Neuronal stem cell (in vitro differentiated cells): ENCODE results near the gene SLC9A6.
"Not testable (repeated sequence)": the region's sequence is repeated elsewhere in the genome, so short reads cannot be mapped to it uniquely, and the experiment has no call there.

Source experiments
- DNase-seq: peaks from one replicate; pipeline ENCODE4 v3.0.0-alpha.2; 2013; ENCODE audit warnings: low spot score
- H2AFZ ChIP-seq: one replicate; pipeline ENCODE4 v1.6.1; 2013; ENCODE audit warnings: mild to moderate bottlenecking, low read length, inconsistent platforms
- H2AK5ac ChIP-seq: 2 replicates; pipeline ENCODE4 v1.6.1; 2013; ENCODE audit warnings: low read depth, mild to moderate bottlenecking, inconsistent platforms, low read length, moderate library complexity, mixed read lengths
- H2BK120ac ChIP-seq: 2 replicates; pipeline ENCODE4 v1.6.1; 2013; ENCODE audit warnings: low read depth, mild to moderate bottlenecking, inconsistent platforms, low read length, moderate library complexity, mixed read lengths
- H2BK12ac ChIP-seq: one replicate; pipeline ENCODE4 v1.6.1; 2013; ENCODE audit warnings: low read length, inconsistent platforms
- H2BK15ac ChIP-seq: 2 replicates; pipeline ENCODE4 v1.6.1; 2013; ENCODE audit warnings: mild to moderate bottlenecking, low read length, inconsistent platforms, mixed read lengths
- H2BK5ac ChIP-seq: one replicate; pipeline ENCODE4 v1.6.1; 2013; ENCODE audit warnings: inconsistent platforms, mild to moderate bottlenecking, low read length, moderate library complexity
- H3K14ac ChIP-seq: one replicate; pipeline ENCODE4 v1.6.1; 2013; ENCODE audit warnings: low read length, inconsistent platforms
- H3K18ac ChIP-seq: 2 replicates; pipeline ENCODE4 v1.6.1; 2013; ENCODE audit warnings: low read length, inconsistent platforms
- H3K23ac ChIP-seq: 2 replicates; pipeline ENCODE4 v1.6.1; 2013; ENCODE audit warnings: low read depth, mild to moderate bottlenecking, mixed read lengths, low read length, inconsistent platforms; ENCODE audit not compliant: poor library complexity
- H3K27ac ChIP-seq: replicated peaks from 3 replicates; pipeline ENCODE4 v1.5.1; 2013; ENCODE audit warnings: low read length, inconsistent platforms
- H3K27me3 ChIP-seq, 3 experiments: 2 replicates each; pipeline ENCODE4 v1.6.1; 2013; ENCODE audit warnings: low read length in 3 of 3, mild to moderate bottlenecking in 2 of 3, inconsistent platforms in 1 of 3, low read depth in 1 of 3, mixed read lengths in 1 of 3, moderate library complexity in 1 of 3; ENCODE audit not compliant: control insufficient read depth in 3 of 3, insufficient read depth in 3 of 3
- H3K36me3 ChIP-seq, 2 donors: replicated peaks in 1 of 2; 2 replicates each; pipeline ENCODE4 v1.6.1; 2013; ENCODE audit warnings: low read length in 2 of 2; ENCODE audit not compliant: control insufficient read depth in 2 of 2, insufficient read depth in 2 of 2
- H3K4ac ChIP-seq: 2 replicates; pipeline ENCODE4 v1.6.1; 2013; ENCODE audit warnings: inconsistent platforms, mild to moderate bottlenecking, low read length, moderate library complexity
- H3K4me1 ChIP-seq, 2 donors: 1 replicate in 1 of 2; 2 replicates in 1 of 2; pipeline ENCODE4 v1.6.1; 2013; ENCODE audit warnings: low read length in 2 of 2, low read depth in 1 of 2; ENCODE audit not compliant: control insufficient read depth in 2 of 2, insufficient read depth in 1 of 2
- H3K4me2 ChIP-seq: one replicate; pipeline ENCODE4 v1.6.1; 2013; ENCODE audit warnings: mild to moderate bottlenecking, low read length, inconsistent platforms; ENCODE audit not compliant: insufficient read depth, poor library complexity, severe bottlenecking
- H3K4me3 ChIP-seq, 2 donors: 2 replicates each; pipeline ENCODE4 v1.5.1; 2013; ENCODE audit warnings: low read length in 2 of 2, mild to moderate bottlenecking in 2 of 2, inconsistent platforms in 1 of 2, moderate library complexity in 1 of 2
- H3K79me1 ChIP-seq: one replicate; pipeline ENCODE4 v1.6.1; 2013; ENCODE audit warnings: low read depth, mild to moderate bottlenecking, inconsistent platforms, low read length, moderate library complexity
- H3K9ac ChIP-seq: one replicate; pipeline ENCODE4 v1.6.1; 2013; ENCODE audit warnings: mild to moderate bottlenecking, low read depth, low read length, inconsistent platforms; ENCODE audit not compliant: poor library complexity
- H3K9me3 ChIP-seq, 2 donors: replicated peaks in 1 of 2; 2 replicates each; pipeline versions ENCODE3 to v1.6.1; 2013; ENCODE audit warnings: low read length in 2 of 2, mild to moderate bottlenecking in 2 of 2, inconsistent platforms in 1 of 2, low read depth in 1 of 2, mixed read lengths in 1 of 2, moderate library complexity in 1 of 2; ENCODE audit not compliant: control insufficient read depth in 2 of 2, insufficient read depth in 1 of 2
- H4K8ac ChIP-seq: one replicate; pipeline ENCODE4 v1.6.1; 2013; ENCODE audit warnings: low read depth, mild to moderate bottlenecking, inconsistent platforms, low read length, moderate library complexity
- H4K91ac ChIP-seq: one replicate; pipeline ENCODE4 v1.6.1; 2013; ENCODE audit warnings: low read length, low read depth, mild to moderate bottlenecking, inconsistent platforms; ENCODE audit not compliant: poor library complexity
- WGBS, 2 donors: extraction: QIAGEN DNeasy Blood & Tissue Kit; methylation state at CpG; one replicate each; pipeline ENCODE4 v1.1.7; 2013; ENCODE audit warnings: missing lambda C conversion rate in 2 of 2, mixed read lengths in 1 of 2; ENCODE audit not compliant: insufficient read length in 2 of 2, insufficient replicate concordance in 1 of 2; ENCODE audit errors: extremely low coverage in 2 of 2; 5-methylcytosine and 5-hydroxymethylcytosine counted together

SLC9A6 gene

GRCh38 chrX:136091898-136092297, 106.7 kb downstream of the SLC9A6 start:
- not testable (repeated sequence) for H2BK120ac ChIP-seq, H3K23ac ChIP-seq, H3K9me3 ChIP-seq, H2BK5ac ChIP-seq, H3K18ac ChIP-seq, H3K4me3 ChIP-seq, H2BK12ac ChIP-seq, H4K8ac ChIP-seq, H3K4ac ChIP-seq, H3K27me3 ChIP-seq, H2BK15ac ChIP-seq, H3K36me3 ChIP-seq, H3K9ac ChIP-seq, H3K27ac ChIP-seq, DNase-seq, H4K91ac ChIP-seq, H2AFZ ChIP-seq, H3K4me2 ChIP-seq, H3K4me1 ChIP-seq, H3K79me1 ChIP-seq, H3K14ac ChIP-seq, H2AK5ac ChIP-seq
- no CpG with 5 or more reads among the region's 6 CpGs for WGBS, 2 donors

GRCh38 chrX:136094962-136095361, 109.7 kb downstream of the SLC9A6 start:
- no peak overlapping the region for H3K4ac ChIP-seq
- no peak overlapping the region for H2BK5ac ChIP-seq
- H4K8ac ChIP-seq: no peak overlapping the region
- no peak overlapping the region for H2AK5ac ChIP-seq
- H3K9ac ChIP-seq: no peak overlapping the region
- no peak overlapping the region for H3K18ac ChIP-seq
- no peaks in the 10 kb centered on the region for H3K4me1 ChIP-seq
- H2BK12ac ChIP-seq: no peak overlapping the region
- H3K27ac ChIP-seq: no peak overlapping the region
- H3K27me3 ChIP-seq: peaks cover 0 to 3% (median 0%) of the 10 kb centered on the region in 3 experiments
- no peak overlapping the region for H3K4me2 ChIP-seq
- H3K9me3 ChIP-seq: no peaks in the 10 kb centered on the region
- no peak overlapping the region for H3K23ac ChIP-seq
- DNase-seq: no peak
- no peak overlapping the region for H2BK120ac ChIP-seq
- H3K36me3 ChIP-seq: no peaks in the 10 kb centered on the region
- no peaks in the 10 kb centered on the region for H3K79me1 ChIP-seq
- WGBS, 2 donors: no CpG with 5 or more reads among the region's 3 CpGs
- no peak overlapping the region for H2AFZ ChIP-seq
- no peak overlapping the region for H3K4me3 ChIP-seq
- H4K91ac ChIP-seq: no peak overlapping the region
- no peak overlapping the region for H2BK15ac ChIP-seq
- H3K14ac ChIP-seq: no peak overlapping the region
